Ascending aorta (tissue), 2 donors: ENCODE results near the gene FKBP1B. TPM values are rescaled to one million over a fixed set of nuclear protein-coding genes. Genes with fewer than 3 reads are reported as not detected.
"Not testable (repeated sequence)": the region's sequence is repeated elsewhere in the genome, so short reads cannot be mapped to it uniquely, and the experiment has no call there.

Experiments used
- DNase-seq, 2 donors: peaks; one replicate each; pipeline ENCODE4 v3.0.0-alpha.2; 2019; ENCODE audit warnings: low spot score in 2 of 2
- H3K27ac ChIP-seq, 2 donors: fragments of 200-600 bp; sonication (generic); one replicate each; pipeline ENCODE4 v1.5.1; 2016 to 2017; ENCODE audit warnings: mild to moderate bottlenecking in 1 of 2
- H3K27me3 ChIP-seq: fragments of 200-600 bp; sonication (generic); one replicate; pipeline ENCODE4 v1.5.1; 2017
- H3K36me3 ChIP-seq, 2 donors: fragments of 200-600 bp; sonication (generic); one replicate each; pipeline ENCODE4 v1.5.1; 2016
- H3K4me1 ChIP-seq, 2 donors: fragments of 200-600 bp; sonication (generic); one replicate each; pipeline ENCODE4 v1.5.1; 2016 to 2017; ENCODE audit warnings: mild to moderate bottlenecking in 1 of 2
- H3K4me3 ChIP-seq, 2 donors: fragments of 200-600 bp; sonication (generic); one replicate each; pipeline ENCODE4 v1.5.1; 2016 to 2017; ENCODE audit warnings: mild to moderate bottlenecking in 1 of 2
- H3K9me3 ChIP-seq, 2 donors: fragments of 200-600 bp; sonication (generic); one replicate each; pipeline ENCODE4 v1.5.1; 2016
- intact Hi-C: fragments of 100-400 bp; cut with DNase I; formaldehyde crosslinking; loops from one replicate; pipeline ENCODE4 v1.15.1; 2023
- total RNA-seq: library from RNA; depleted of rRNA; stranded (reverse); fragments of >200 nt; gene quantifications from one replicate; pipeline ENCODE4 v1.1.0, GENCODE V29; 2016
- TF ChIP-seq, protein P1 (sequence below), 3 experiments: fragments of 200-600 bp in 2 of 3; fragments of 450-650 bp in 1 of 3; sonication (generic) in 2 of 3; IDR thresholded peaks; one replicate each; pipeline ENCODE4 v1.5.1; 2016 to 2019; ENCODE audit warnings: antibody characterized with exemption in 3 of 3, mild to moderate bottlenecking in 1 of 3, moderate library complexity in 1 of 3

Gene FKBP1B
- total RNA-seq, 1 donor from 2014 or later, result not detected

DNA sequence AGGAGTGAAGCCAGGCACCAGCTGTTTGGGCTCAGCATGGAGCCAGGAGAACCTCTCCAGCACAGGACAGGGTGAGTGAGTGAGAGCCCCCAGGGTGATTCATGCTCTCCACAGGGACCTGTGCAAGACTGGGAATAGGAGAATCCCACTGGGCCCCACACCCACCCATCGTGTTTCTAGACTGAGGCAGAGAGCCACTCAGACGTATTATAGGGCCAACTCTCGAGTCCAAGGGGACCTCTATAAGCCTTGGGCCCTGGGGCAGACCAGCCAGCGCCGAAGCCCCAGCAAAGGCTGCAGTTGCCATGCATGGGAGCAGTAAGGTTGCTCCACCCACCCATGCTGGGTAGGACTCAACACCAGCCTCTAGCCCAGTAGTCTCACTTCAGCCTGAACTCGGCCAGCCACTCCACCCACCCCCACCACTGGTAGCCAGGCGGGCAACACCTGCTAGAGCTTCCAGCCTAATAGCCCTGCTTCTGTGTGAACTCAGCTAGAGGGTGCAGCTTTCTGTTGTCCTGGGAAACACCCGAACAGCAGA is 54.6 kb downstream of the FKBP1B start:
- H3K27ac ChIP-seq, result no peak overlapping the region
- H3K9me3 ChIP-seq, result no peaks in the 10 kb centered on the region
- no peaks in the 10 kb centered on the region for H3K4me1 ChIP-seq
- peaks cover 0 to 11% of the 10 kb centered on the region in 2 donors for H3K36me3 ChIP-seq
- no peak overlapping the region for H3K4me3 ChIP-seq
- TF ChIP-seq, protein P1, sequence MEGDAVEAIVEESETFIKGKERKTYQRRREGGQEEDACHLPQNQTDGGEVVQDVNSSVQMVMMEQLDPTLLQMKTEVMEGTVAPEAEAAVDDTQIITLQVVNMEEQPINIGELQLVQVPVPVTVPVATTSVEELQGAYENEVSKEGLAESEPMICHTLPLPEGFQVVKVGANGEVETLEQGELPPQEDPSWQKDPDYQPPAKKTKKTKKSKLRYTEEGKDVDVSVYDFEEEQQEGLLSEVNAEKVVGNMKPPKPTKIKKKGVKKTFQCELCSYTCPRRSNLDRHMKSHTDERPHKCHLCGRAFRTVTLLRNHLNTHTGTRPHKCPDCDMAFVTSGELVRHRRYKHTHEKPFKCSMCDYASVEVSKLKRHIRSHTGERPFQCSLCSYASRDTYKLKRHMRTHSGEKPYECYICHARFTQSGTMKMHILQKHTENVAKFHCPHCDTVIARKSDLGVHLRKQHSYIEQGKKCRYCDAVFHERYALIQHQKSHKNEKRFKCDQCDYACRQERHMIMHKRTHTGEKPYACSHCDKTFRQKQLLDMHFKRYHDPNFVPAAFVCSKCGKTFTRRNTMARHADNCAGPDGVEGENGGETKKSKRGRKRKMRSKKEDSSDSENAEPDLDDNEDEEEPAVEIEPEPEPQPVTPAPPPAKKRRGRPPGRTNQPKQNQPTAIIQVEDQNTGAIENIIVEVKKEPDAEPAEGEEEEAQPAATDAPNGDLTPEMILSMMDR (IDR thresholded peaks at IDR 0.05), result no peak
- no peaks in the 10 kb centered on the region for H3K27me3 ChIP-seq
- intact Hi-C loops, result no loop called here
- DNase-seq, result no peak

GRCh38 chr2:24104906-24105305 is 55.4 kb downstream of the FKBP1B start:
- Histone ChIP-seq H3K4me3 (no peak overlapping the region), H3K36me3 (peaks cover 0 to 11% of the 10 kb centered on the region in 2 donors), H3K9me3 (no peaks in the 10 kb centered on the region), H3K4me1 (no peaks in the 10 kb centered on the region), H3K27me3 (no peaks in the 10 kb centered on the region), H3K27ac (no peak overlapping the region)
- intact Hi-C loops, result no loop called here
- TF ChIP-seq, protein P1 (IDR thresholded peaks at IDR 0.05), result no peak
- no peak for DNase-seq

DNA sequence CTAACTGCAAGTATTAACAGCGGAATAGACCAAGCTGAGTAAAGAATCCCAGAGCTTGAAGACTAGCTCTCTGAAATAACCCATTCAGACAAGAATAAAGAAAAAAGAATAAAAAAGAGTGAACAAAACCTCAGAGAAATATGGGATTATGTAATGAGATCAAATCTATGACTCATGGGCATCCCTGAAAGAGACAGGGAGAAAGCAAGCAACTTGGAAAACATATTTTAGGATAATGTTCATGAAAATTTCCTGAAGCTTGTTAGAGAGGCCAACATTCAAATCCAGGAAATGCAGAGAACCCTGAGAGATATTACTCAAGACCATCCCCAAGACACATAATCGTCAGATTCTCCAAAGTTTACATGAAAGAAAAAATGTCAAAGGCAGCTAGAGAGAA is 56.3 kb downstream of the FKBP1B start:
- TF ChIP-seq, protein P1 (IDR thresholded peaks at IDR 0.05), result no peak
- H3K4me3 ChIP-seq, result no peak overlapping the region
- H3K9me3 ChIP-seq, result no peaks in the 10 kb centered on the region
- no peaks in the 10 kb centered on the region for H3K4me1 ChIP-seq
- no peaks in the 10 kb centered on the region for H3K27me3 ChIP-seq
- no peak for DNase-seq
- peaks cover 0 to 11% of the 10 kb centered on the region in 2 donors for H3K36me3 ChIP-seq
- intact Hi-C loops, result no loop called here
- H3K27ac ChIP-seq, result no peak overlapping the region

DNA sequence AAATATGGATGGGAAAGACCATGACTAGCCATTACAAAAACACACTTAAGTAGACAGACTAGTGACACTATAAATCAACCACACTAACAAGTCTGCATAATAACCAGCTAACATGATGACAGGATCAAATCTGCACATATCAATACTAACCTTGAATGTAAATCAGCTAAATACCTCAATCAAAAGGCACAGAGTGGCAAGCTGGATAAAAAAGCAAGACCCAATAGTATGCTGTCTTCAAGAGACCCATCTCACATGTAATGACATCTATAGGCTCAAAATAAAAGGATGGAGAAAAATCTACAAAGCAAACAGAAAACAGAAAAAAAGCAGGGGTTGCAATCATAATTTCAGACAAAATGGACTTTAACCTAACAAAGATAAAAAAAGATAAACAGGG is 57.2 kb downstream of the FKBP1B start:
- H3K4me1 ChIP-seq, result no peaks in the 10 kb centered on the region
- no peak for DNase-seq
- H3K9me3 ChIP-seq, result no peaks in the 10 kb centered on the region
- no peak overlapping the region for H3K4me3 ChIP-seq
- H3K27me3 ChIP-seq, result no peaks in the 10 kb centered on the region
- TF ChIP-seq, protein P1 (IDR thresholded peaks at IDR 0.05), result no peak
- H3K36me3 ChIP-seq, result peaks cover 0 to 11% of the 10 kb centered on the region in 2 donors
- H3K27ac ChIP-seq, result no peak overlapping the region
- intact Hi-C loops, result no loop called here

DNA sequence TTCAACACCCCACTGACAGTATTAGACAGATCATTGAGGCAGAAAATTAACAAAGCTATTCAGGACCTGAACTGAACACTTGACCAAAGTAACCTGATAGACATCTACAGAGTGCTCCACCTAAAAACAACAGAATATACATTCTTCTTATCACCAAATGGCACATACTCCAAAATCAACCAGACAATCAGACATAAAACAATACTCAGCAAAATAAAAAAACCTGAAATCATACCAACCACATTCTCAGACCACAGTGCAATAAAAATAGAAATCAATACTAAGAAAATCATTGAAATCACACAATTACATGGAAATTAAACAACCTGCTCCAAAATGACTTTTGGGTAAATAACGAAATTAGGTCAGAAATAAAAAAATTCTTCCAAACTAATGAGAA is 57.8 kb downstream of the FKBP1B start:
- Histone ChIP-seq H3K9me3 (no peaks in the 10 kb centered on the region), H3K27ac (no peak overlapping the region), H3K36me3 (peaks cover 0 to 11% of the 10 kb centered on the region in 2 donors), H3K4me3 (no peak overlapping the region), H3K4me1 (no peaks in the 10 kb centered on the region), H3K27me3 (no peaks in the 10 kb centered on the region)
- TF ChIP-seq, protein P1 (IDR thresholded peaks at IDR 0.05), result no peak
- intact Hi-C loops, result no loop called here
- no peak for DNase-seq

DNA sequence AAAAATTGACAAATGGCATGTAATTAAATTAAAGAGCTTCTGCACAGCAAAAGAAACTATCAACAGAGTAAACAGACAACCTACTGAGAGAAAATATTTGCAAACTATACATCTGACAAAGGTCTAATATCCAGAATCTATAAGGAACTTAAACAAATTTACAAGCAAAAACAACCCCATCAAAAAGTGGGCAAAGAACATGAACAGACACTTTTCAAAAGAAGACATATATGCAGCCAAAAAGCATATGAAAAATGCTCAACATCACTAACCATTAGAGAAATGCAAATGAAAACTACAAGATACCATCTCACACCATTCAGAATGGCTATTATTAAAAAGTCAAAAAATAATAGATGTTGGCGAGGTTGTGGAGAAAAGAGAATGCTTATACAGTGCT is 59.9 kb downstream of the FKBP1B start:
- H3K9me3 ChIP-seq, H3K4me1 ChIP-seq, DNase-seq, H3K4me3 ChIP-seq, intact Hi-C loops, H3K27me3 ChIP-seq, H3K27ac ChIP-seq, H3K36me3 ChIP-seq: not testable (repeated sequence)
